Activated CD4-positive, alpha-beta T cell treated with anti-CD3 and anti-CD28 coated beads for 48 hours (primary cell): ENCODE measurements around the gene LRRC3.

Experiments
- DNase-seq: peaks from one replicate; pipeline ENCODE4 v3.0.0-alpha.2; 2020

Gene LRRC3

GRCh38 chr21:44459712-44460440 lies 4.6 kb downstream of the LRRC3 start:
- DNase-seq, result no peak

GRCh38 chr21:44460441-44460755 lies 5.1 kb downstream of the LRRC3 start:
- no peak for DNase-seq

GRCh38 chr21:44461005-44461404 lies 5.7 kb downstream of the LRRC3 start:
- DNase-seq, result no peak

- no peak for DNase-seq
Observed at GRCh38 chr21:44461464-44462001, 6.2 kb downstream of the LRRC3 start.

GRCh38 chr21:44462086-44462833 lies 7.0 kb downstream of the LRRC3 start:
- no peak for DNase-seq

- no peak for DNase-seq
Observed at GRCh38 chr21:44462834-44463200, 7.5 kb downstream of the LRRC3 start.

GRCh38 chr21:44463724-44464123 lies 8.4 kb downstream of the LRRC3 start:
- DNase-seq, result no peak

GRCh38 chr21:44464351-44464750 lies 9.0 kb downstream of the LRRC3 start:
- no peak for DNase-seq

- DNase-seq, result no peak
Observed at GRCh38 chr21:44466351-44466954, 11.1 kb downstream of the LRRC3 start.

GRCh38 chr21:44466996-44467858 lies 11.9 kb downstream of the LRRC3 start:
- DNase-seq, result no peak

GRCh38 chr21:44467859-44468195 lies 12.5 kb downstream of the LRRC3 start:
- DNase-seq, result no peak

GRCh38 chr21:44471341-44471740 lies 16.0 kb downstream of the LRRC3 start:
- DNase-seq, result no peak

GRCh38 chr21:44471996-44472395 lies 16.7 kb downstream of the LRRC3 start:
- no peak for DNase-seq

GRCh38 chr21:44473915-44474555 lies 18.7 kb downstream of the LRRC3 start:
- no peak for DNase-seq

- no peak for DNase-seq
Observed at GRCh38 chr21:44475266-44475845, 20.0 kb downstream of the LRRC3 start.

GRCh38 chr21:44477131-44477530 lies 21.8 kb downstream of the LRRC3 start:
- DNase-seq, result no peak

- DNase-seq, result no peak
Observed at GRCh38 chr21:44477712-44478111, 22.4 kb downstream of the LRRC3 start.

- DNase-seq, result no peak
Observed at GRCh38 chr21:44478124-44478800, 23.0 kb downstream of the LRRC3 start.

- no peak for DNase-seq
Observed at GRCh38 chr21:44478801-44479167, 23.5 kb downstream of the LRRC3 start.

GRCh38 chr21:44479556-44480199 lies 24.4 kb downstream of the LRRC3 start:
- DNase-seq, result peak; percentile 60
